DMS53 treated with DMSO at 0.1 percent for 48 hours (cell line): ENCODE results near the gene TARS2.

ENCODE experiments used
- DNase-seq: peaks from one replicate; lab custom pipeline; 2025; ENCODE audit not compliant: unreplicated experiment; lab: John Stamatoyannopoulos, UW

The TARS2 gene

GRCh38 chr1:150507912-150508864, 21.0 kb downstream of the TARS2 start, which contains the start of gene ECM1:
Gene ECM1, plus strand, starts transcription at chr1:150508109. Its CDS starts 101 bp downstream, at chr1:150508210.
- DNase-seq, result peak; percentile 73

- DNase-seq, result no peak
Observed at GRCh38 chr1:150508982-150509381, 21.8 kb downstream of the TARS2 start.

- no peak for DNase-seq
Observed at GRCh38 chr1:150511551-150511950, 24.3 kb downstream of the TARS2 start.

GRCh38 chr1:150511985-150512660, 24.9 kb downstream of the TARS2 start:
- no peak for DNase-seq

GRCh38 chr1:150512846-150513245, 25.6 kb downstream of the TARS2 start:
- no peak for DNase-seq

- no peak for DNase-seq
Observed at GRCh38 chr1:150513351-150513791, 26.2 kb downstream of the TARS2 start.

- no peak for DNase-seq
Observed at GRCh38 chr1:150514260-150514659, 27.0 kb downstream of the TARS2 start.

- DNase-seq, result peak; percentile 40
Observed at GRCh38 chr1:150514913-150515327, 27.7 kb downstream of the TARS2 start.

- DNase-seq, result peak; percentile 97
Observed at GRCh38 chr1:150515328-150516049, 28.3 kb downstream of the TARS2 start, which contains the start of gene FALEC. Gene FALEC, plus strand, starts transcription at chr1:150515752.

- peak; percentile 27 for DNase-seq
Observed at GRCh38 chr1:150516050-150516591, 28.9 kb downstream of the TARS2 start.

- no peak for DNase-seq
Observed at GRCh38 chr1:150516616-150517015, 29.4 kb downstream of the TARS2 start.

GRCh38 chr1:150521196-150521968, 34.2 kb downstream of the TARS2 start:
- DNase-seq, result no peak

GRCh38 chr1:150525348-150525747, 38.1 kb downstream of the TARS2 start:
- no peak for DNase-seq

GRCh38 chr1:150528196-150528595, 41.0 kb downstream of the TARS2 start:
- no peak for DNase-seq

GRCh38 chr1:150529017-150529416, 41.8 kb downstream of the TARS2 start:
- no peak for DNase-seq

- DNase-seq, result no peak
Observed at GRCh38 chr1:150530491-150531159, 43.4 kb downstream of the TARS2 start.

GRCh38 chr1:150532860-150533259, 45.6 kb downstream of the TARS2 start:
- no peak for DNase-seq

- no peak for DNase-seq
Observed at GRCh38 chr1:150534002-150534401, 46.8 kb downstream of the TARS2 start.

GRCh38 chr1:150535511-150536287, 48.5 kb downstream of the TARS2 start:
- DNase-seq, result no peak
